Measurements from ENCODE around the gene SPAG16.

Gene SPAG16

DNA sequence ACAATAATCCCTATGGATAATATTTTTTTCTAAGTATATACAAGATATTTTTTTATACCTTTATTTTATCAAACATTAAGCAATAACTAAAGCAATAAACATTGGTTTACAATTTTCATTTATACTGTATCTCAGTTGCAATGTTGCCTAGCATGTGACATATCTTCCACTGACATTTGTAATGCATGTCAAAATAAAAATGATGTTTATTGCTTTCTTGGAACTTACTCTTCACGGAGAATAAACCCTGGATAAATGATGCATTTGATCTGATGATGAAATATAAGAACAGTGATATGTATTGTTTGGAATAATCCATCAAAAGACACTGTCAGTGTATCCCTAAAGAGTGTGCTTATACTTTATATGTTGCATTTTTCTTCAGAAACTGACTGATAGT, 135.7 kb downstream of the SPAG16 start:
- no peaks in the 10 kb centered on the region for H3K9me3 ChIP-seq (ENCODE audit: insufficient read depth, low read depth, low read length)
- H3K36me3 ChIP-seq (ENCODE audit: insufficient read depth, low read length) = no peaks in the 10 kb centered on the region
- H3K4me2 ChIP-seq (ENCODE audit: low read depth, low read length, poor library complexity, severe bottlenecking) = no peak overlapping the region
- H3F3A ChIP-seq (ENCODE audit: low read depth) = no peaks in the 10 kb centered on the region
- no peak overlapping the region for H3K4me3 ChIP-seq (ENCODE audit: low read length, poor library complexity, severe bottlenecking)
- H3K4me1 ChIP-seq (ENCODE audit: insufficient read depth, low read length, poor library complexity, severe bottlenecking) = no peaks in the 10 kb centered on the region
- no peak for TF ChIP-seq EZH2phosphoT487 (IDR thresholded peaks at IDR 0.05; ENCODE audit: borderline replicate concordance)
- TF ChIP-seq CTCF (conservative IDR thresholded peaks at IDR 0.05; ENCODE audit: low read length) = no peak
- H2AFZ ChIP-seq (ENCODE audit: low read length) = no peak overlapping the region
- no peaks in the 10 kb centered on the region for H4K20me1 ChIP-seq (ENCODE audit: insufficient read depth, low read length, poor library complexity, severe bottlenecking)
- H3K9me2 ChIP-seq (replicated peaks; ENCODE audit: low read depth, low read length) = no peaks in the 10 kb centered on the region
- H3K9ac ChIP-seq (ENCODE audit: low read depth, low read length, poor library complexity, severe bottlenecking) = no peak overlapping the region
- H3K79me2 ChIP-seq (ENCODE audit: insufficient read depth, low read length) = no peaks in the 10 kb centered on the region
- no peaks in the 10 kb centered on the region for H3K27me3 ChIP-seq (ENCODE audit: insufficient read depth, low read length, poor library complexity, severe bottlenecking)

DNA sequence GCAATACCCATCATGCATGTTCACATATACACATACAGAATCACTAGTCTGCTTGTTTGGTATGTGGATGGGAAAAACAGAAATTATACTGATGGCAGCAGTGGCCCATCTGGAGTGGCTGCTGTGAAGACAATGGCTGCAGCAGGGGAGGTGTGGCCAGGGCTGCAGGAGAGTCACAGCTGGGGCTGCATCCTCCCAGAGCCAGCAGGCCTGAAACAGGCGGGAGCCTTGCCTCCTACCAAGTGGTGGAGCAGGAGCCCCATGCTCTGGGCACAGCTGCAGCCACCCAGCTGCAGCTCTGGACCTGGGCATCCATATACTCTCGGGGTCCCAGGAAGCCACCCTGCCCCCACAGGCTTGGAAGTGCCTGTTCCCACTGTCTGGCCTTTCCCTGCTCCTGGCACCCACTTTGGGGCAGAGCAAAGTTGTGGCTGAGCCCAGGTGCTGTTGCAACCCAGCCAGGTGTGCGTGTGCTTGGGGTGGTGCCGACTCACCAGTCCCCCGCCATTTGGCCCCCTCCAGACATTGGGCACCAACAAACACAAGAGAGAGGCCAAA, 136.6 kb downstream of the SPAG16 start:
- Histone ChIP-seq H3K9ac (ENCODE audit: low read depth, low read length, poor library complexity, severe bottlenecking) (no peak overlapping the region), H4K20me1 (ENCODE audit: insufficient read depth, low read length, poor library complexity, severe bottlenecking) (no peaks in the 10 kb centered on the region), H3K9me2 (replicated peaks; ENCODE audit: low read depth, low read length) (no peaks in the 10 kb centered on the region), H3F3A (ENCODE audit: low read depth) (no peaks in the 10 kb centered on the region), H3K9me3 (ENCODE audit: insufficient read depth, low read depth, low read length) (no peaks in the 10 kb centered on the region), H3K27me3 (ENCODE audit: insufficient read depth, low read length, poor library complexity, severe bottlenecking) (no peaks in the 10 kb centered on the region), H3K36me3 (ENCODE audit: insufficient read depth, low read length) (no peaks in the 10 kb centered on the region), H3K4me1 (ENCODE audit: insufficient read depth, low read length, poor library complexity, severe bottlenecking) (no peaks in the 10 kb centered on the region), H3K79me2 (ENCODE audit: insufficient read depth, low read length) (no peaks in the 10 kb centered on the region), H3K4me2 (ENCODE audit: low read depth, low read length, poor library complexity, severe bottlenecking) (no peak overlapping the region), H3K4me3 (ENCODE audit: low read length, poor library complexity, severe bottlenecking) (no peak overlapping the region), H2AFZ (ENCODE audit: low read length) (no peak overlapping the region)
- TF ChIP-seq CTCF (conservative IDR thresholded peaks at IDR 0.05; ENCODE audit: low read length) = no peak
- TF ChIP-seq EZH2phosphoT487 (IDR thresholded peaks at IDR 0.05; ENCODE audit: borderline replicate concordance) = no peak

GRCh38 chr2:213422211-213422610, 137.9 kb downstream of the SPAG16 start:
- Histone ChIP-seq H3K9me3 (ENCODE audit: insufficient read depth, low read depth, low read length) (no peaks in the 10 kb centered on the region), H3F3A (ENCODE audit: low read depth) (no peaks in the 10 kb centered on the region), H4K20me1 (ENCODE audit: insufficient read depth, low read length, poor library complexity, severe bottlenecking) (no peaks in the 10 kb centered on the region), H3K4me1 (ENCODE audit: insufficient read depth, low read length, poor library complexity, severe bottlenecking) (no peaks in the 10 kb centered on the region), H3K36me3 (ENCODE audit: insufficient read depth, low read length) (no peaks in the 10 kb centered on the region), H3K27me3 (ENCODE audit: insufficient read depth, low read length, poor library complexity, severe bottlenecking) (no peaks in the 10 kb centered on the region), H2AFZ (ENCODE audit: low read length) (no peak overlapping the region), H3K9ac (ENCODE audit: low read depth, low read length, poor library complexity, severe bottlenecking) (no peak overlapping the region), H3K9me2 (replicated peaks; ENCODE audit: low read depth, low read length) (no peaks in the 10 kb centered on the region), H3K4me3 (ENCODE audit: low read length, poor library complexity, severe bottlenecking) (no peak overlapping the region), H3K79me2 (ENCODE audit: insufficient read depth, low read length) (no peaks in the 10 kb centered on the region), H3K4me2 (ENCODE audit: low read depth, low read length, poor library complexity, severe bottlenecking) (no peak overlapping the region)
- TF ChIP-seq CTCF (conservative IDR thresholded peaks at IDR 0.05; ENCODE audit: low read length) = no peak
